ENCODE data around the gene FAM174B.

The FAM174B gene

DNA sequence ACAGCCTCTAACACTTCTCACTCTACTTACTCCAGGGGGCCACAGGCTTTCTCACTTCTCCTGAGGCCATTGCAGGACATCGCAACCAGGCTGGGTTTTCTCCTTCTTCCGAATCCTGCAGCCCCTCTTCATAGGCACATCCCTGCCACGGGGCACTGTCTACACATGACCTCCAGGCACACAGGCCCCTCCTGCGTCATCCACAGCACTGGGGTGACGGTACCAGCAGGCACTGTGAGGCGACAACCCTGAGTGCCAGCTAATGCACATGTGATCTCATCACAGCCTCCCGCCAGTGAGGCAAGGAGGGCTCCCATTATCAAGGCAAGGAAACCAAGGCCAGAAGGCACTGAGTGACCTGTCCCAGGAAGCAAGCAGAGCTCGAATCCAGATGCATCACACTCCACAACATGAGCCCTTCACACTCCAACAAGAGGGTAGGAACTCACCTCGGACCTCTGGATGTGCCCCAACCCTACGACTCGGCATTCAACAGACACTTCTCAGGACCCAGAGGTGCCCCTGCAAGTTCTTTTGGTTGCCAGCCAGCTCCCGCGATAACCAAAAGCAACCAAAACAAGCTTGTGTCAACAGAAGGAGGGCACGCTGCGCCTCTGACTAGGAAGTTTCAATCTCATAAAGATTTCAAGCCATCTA is 16.7 kb downstream of the FAM174B start:
- DNase-seq, result no peak

DNA sequence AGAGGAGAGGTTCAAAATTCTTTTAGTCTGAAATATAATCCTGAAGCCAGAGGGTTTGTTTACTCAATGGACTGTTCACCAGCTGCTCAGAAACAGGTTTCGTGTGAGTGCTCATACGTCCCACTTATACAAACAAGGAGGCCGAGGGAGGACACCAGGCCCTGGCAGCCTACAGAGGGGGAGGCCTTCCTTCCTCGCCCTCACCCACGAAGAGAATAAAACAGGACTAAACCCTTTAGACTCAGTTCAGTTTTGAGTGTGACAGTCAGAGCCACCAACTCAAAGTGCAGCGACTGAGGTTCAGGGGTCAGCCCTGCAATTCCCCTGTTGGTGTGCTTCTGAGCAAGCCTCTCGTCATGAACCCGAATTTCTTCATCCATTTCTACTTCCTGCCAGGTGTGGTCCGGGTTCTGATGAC is 17.3 kb downstream of the FAM174B start:
- no peak for DNase-seq

DNA sequence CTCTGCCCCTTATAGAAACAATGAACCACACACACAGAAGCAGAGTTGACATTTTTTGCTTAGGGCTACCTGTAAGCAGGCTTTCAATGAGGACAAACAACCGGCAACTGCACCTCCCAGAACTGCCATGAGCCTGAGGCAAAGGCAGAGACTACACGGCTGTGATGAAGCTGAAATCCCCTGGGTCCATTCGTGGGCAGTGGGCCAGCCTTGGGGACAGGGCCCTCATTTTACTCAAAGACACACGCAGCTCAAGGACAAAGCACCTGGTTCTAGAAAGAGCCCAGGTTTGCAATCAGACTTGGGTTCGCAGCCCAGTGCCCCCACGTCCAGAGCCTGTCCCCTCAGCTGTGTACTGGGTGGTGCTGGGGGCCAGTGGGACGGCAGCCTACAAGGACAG is 17.9 kb downstream of the FAM174B start:
- no peak for DNase-seq

DNA sequence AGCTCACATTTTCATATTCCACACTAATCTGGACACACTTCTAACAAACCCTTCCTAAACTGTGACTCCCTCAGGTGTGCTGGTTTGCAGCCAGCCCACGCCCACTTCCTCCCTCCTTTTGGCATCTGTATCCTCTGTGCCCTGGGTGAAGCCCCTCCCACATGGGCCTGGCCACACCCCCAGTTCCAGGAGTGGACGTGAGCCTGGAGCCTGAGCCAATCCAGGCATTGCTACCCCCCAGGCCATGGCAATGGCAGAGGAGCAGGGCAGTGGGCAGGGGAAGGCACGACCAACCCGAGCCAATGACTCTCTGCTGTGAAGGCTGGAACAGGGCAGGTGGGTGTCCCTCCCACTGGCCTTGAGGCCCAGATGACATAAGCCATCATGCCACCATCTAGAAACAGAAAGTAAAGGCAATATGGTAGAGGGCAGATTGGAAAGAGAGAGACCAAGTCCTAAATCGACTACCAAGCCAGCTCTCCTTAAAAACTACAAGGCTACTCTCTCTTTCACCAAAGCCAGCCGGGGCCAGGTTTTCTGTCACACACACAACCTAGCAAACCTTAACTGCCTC is 18.6 kb downstream of the FAM174B start:
- no peak for DNase-seq

DNA sequence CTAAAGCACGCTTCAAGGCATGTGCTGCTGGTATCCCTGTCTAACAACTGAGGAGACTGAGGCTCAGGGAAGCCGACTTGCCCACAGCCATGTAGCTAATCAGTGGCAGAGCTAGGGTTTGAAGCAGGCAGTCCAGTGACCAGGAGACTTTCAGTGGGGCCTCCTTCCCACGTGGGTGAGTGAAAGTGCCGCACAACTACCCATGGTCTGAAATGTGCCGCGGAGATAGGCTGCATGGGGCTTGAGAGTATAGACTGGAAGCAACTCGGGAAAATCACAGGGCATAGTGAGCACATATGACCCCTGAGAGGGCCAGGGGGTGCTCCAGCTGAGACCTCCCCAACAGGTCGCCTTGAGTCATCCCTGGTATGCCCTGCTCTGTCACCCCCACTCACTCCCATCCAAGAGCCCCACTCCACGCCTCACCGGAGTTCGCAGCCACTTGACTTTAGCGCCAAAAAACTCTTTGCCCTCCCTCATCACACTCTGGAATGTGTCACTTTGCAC is 19.1 kb downstream of the FAM174B start:
- no peak for DNase-seq

DNA sequence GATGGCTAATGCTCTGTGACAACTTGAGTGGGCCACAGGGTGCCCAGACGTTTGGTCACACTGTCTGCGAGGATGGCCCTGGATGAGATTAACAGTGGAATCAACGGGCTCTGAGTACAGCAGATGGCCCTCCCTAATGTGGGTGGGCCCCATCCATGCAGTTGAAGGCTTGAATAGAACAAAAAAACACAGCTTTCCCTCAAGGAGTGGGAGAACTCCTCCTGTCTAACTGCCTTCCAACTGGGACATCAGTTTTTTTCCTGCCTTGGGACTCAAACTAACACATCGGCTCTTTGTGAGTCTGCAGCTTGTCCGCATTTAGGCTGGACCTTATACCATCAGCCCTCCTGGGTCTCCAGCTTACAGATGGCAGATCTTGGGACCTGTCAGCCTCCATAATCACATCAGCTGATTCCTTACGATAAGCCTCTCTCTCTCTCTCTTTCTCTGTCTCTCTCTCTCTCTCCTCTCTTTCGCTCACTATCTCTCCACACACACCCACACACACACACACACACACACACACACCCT is 20.8 kb downstream of the FAM174B start:
- no peak for DNase-seq

DNA sequence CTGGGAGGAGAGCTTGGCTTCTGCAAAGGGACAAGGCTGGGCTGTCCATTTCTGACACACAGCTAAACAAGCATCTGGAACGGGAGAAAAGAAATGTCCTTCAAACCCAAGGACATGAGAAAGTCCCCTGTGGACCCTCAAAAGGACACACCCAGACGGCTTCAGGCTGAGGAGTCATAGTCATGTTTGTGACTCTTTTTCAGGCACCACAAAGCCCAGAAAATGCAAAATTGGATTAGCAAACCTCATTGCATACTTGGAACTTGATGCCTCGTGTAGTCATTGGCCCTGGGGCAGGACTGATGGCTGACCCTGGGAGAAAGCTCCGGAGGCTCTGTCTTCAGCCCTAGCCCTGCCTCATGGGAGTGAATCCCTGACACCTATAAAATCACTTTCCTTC is 21.5 kb downstream of the FAM174B start:
- DNase-seq, result no peak

DNA sequence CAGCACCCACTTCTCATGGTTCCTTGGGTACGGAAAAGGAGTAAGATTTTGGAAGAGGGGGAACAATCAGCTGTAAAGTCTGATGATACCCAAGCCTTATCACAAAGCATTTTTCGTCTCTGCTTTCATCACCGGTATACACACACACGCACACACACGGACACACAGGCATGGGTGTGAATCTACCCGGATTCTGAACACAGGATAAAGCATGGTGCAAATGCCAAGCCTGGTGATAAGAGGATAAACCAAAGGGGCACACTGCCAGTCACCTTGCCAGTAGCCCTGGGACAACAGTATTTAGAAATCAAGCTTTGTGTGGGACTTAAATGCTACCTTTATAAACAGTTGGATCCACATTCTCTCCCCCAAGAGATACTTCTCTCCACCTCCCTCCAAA is 22.2 kb downstream of the FAM174B start:
- no peak for DNase-seq

DNA sequence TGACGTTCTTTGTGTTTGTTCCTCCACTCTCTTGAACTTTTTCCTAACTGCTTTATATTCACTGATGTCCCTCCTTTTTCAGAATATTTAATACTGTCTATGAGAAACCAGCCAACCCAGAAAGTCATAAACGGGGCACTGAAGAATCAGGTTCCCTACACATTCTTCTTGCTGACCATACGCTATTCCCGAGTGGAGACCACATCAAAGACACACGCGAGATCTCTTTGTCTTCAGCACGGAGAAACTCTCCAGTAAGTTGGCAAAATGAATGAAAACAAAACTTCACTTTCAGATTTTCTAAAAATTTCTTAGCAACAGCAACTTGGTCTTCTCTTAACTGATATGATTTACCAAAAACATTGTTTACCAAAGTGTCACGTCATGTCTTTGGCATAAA is 22.6 kb downstream of the FAM174B start:
- no peak for DNase-seq

DNA sequence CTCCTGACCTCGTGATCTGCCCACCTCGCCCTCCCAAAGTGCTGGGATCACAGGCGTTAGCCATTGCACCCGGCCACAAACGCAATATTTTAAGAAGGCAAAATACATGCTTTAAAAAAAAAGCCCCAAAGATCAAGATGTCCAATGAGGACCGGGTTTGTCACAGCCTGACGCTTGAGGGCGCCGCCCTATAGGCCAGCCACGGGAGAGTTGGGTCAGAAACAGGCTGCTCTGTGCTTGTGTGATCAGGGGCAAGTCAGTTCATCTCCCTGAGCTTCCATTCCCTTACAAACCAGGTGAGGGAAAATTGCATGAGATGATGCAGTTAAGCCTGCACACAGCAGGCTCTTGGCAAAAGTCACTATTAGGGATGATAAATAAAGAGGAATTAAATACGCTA is 23.9 kb downstream of the FAM174B start:
- no peak for DNase-seq

DNA sequence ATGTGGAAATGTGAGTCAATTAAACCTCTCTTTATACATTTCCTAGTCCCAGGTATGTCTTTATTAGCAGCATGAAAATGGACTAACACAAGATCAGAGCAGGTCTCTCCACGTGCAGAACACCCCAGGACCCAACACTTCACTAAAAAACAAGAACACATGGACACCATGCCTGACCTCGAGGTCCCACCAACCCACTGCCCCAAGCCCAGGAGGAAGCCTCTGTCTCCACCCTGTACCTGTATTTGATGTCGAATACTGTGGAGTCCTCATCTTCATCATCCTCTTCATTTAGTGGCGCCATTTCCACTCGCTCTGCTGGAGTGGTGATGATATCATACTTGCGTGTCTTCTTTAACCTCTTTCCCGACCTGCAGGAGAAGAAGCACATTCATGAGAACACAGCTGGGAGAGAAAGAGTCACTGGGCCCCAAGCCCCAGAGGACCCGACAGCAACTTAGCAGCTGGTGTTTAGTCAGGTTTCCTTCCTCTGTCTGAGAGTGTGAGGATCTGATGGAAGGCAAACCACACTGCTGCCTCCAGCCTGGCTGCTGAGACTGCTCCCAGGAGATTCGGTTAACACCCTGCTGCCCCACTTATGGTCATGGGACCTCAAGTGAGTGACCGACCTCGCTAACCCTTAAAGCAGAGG is 25.5 kb downstream of the FAM174B start:
- DNase-seq, result no peak

DNA sequence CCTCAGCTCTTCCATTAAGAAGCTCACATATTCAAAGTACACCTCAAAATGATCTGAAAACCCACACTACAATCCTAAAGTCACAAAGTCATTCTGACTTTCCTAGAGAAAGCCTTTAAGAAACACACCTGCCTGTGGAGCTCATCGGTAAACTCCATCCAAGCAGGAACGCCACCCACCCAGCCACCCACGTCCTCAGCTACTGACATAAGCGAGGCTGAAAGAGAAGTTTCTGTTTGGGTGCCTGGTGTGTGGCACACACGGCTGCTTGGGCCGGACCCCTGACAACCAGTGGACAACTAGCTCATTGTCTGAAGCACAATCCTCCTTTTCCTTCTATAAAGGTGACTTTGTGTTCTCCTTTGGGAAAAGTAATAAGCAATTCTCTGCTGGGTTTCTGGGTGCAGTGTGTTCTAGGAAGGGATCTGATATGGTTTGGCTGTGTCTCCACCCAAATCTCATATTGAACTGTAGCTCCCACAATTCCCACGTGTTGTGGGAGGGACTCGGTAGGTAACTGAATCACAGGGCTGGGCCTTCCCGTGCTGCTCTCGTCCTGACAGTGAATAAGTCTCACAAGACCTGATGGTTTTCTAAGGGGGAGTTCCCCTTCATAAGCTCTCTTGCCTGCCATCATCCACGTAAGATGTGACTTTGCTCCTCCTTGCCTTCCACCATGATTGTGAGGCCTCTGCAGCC is 26.1 kb downstream of the FAM174B start:
- DNase-seq, result no peak

DNA sequence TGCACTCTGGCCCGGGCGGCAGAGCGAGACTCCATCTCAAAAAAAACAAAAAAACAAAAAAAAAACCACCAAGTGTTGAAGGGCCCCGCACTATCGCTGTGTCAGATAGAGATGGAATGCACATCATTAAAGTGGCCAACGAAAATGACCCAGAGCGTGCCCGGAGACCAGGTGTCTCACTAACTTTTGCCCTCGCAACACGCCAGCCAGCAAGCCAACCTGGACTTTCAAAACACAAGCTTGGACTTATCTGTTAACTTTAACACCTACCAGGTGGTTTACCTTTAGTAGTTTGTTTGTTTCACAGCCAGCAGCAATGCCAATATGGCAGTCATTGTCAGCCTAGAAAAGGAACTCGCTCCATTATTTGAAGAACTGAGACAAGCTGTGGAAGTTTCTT is 28.6 kb downstream of the FAM174B start:
- DNase-seq, result no peak

DNA sequence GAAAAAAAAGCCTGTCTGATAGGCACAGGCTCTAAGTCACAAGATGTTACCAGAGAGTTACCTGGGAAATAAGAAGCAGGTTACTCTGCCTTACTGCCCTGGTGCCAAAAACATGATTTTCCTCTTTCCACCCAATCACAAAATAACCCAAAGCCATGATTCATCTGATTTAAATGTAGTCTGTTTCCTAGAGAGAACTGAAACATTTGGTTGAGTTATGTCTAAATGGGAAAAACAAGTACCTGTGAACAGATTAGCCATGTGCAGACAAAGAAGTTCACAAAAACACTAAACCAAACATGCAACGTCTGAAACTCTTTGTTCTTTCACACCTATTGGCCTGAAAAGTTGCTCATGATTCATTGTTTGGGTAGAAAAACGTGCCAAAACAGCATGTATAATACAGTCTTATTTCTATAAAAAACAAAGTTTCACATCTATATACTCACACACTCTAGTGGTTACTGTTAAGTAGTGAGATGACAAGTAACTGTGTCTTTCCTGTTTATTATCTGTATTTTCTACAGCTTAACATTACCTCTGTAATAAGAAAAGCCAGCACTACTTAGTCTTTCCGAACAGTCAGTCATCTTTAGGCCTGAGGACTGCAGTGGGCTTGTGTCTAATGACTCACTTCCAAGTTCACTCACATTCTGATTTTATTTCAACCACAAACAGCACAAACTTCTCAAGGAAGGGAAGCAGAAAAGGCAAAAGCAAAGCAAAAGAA is 30.2 kb downstream of the FAM174B start:
- no peak for DNase-seq

DNA sequence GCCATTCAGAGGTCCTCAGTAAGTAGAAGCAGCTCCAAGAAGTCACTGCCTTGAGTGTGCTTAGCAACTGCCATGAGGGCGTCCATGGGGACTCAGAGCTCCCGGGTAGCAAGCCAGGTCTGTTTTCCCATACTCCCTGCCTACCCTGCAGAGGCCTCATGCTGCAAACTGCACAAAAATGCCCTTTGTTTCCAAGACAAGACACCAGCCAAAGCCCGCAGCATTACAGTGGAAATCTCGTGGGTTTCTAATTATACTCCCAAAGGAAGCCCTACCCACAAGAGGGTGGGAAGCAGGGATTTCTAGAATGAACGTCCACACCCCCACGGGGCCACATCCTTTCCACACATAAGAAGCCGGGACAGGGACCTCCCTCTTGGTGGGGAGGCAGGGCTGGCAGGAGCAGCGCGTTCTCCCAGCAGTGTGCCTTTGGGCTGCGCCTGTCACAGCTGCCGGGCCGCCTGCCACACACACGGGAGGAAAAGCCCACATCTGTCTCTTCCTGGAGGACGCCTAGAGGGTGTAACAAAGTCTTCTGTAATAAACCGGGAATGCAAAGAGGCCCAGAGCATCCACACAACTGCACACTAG is 31.1 kb downstream of the FAM174B start:
- no peak for DNase-seq

DNA sequence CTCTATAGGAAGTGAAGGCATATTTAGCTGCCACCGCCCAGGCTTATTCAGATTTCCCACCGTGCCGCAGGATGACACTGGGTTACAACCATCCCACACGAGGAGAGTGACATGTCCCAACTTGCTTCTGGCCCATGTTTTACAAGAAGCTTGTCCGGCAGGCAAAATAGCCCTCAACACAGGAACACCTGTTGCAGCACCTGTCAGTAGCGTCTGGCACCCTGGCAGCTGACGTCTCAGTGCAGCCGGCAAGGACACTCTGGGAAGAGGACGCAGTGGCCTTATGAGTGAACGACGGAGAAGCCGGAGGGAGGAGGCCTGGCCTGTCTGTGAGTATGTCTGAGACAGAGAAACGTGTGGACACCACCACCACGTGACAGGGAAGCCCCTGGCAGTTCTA is 32.1 kb downstream of the FAM174B start:
- no peak for DNase-seq

DNA sequence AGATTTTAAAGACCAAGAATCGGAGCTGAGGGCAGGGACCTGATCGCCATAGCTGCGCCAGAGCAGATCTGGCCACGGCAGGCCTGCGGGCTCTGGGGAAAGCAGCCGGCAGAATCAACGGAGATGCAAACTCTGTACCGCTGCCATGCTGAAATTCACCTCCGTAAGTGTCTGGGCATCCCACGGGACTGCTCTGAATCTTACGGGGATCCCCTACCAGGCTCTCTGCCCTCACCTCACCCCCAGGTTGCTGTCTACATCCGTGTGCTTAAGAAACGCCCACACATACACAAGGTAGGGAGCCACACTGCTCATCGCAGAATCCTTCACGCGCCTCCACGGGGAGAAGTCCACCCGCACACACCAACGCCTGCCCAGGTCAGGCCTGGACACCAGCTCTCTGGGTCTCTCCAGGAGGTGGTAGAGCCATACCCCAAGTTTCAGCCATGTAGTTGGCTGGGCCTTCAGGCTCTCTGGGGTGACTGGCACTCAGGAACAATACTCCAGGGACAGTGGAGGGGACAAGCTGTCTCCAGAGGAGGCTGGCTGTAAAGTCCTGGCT is 33.5 kb downstream of the FAM174B start:
- no peak for DNase-seq

DNA sequence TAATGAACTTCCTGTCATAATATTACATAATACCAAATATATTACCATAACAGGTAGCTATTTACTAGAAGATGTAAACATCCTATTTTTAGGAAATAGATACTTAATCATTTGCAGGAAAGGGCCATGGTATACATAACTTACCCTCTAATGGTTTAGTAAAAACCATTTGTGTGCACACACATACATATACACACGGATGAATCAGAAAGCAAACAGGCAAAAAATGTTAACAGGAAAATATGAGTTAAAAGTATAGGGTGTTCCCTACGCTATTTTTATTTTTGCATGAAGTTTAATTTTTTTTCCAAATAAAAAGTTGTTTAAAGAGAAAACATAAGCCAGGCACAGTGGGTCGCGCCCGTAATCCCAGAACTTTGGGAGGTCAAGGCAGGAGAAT is 34.6 kb downstream of the FAM174B start:
- no peak for DNase-seq

DNA sequence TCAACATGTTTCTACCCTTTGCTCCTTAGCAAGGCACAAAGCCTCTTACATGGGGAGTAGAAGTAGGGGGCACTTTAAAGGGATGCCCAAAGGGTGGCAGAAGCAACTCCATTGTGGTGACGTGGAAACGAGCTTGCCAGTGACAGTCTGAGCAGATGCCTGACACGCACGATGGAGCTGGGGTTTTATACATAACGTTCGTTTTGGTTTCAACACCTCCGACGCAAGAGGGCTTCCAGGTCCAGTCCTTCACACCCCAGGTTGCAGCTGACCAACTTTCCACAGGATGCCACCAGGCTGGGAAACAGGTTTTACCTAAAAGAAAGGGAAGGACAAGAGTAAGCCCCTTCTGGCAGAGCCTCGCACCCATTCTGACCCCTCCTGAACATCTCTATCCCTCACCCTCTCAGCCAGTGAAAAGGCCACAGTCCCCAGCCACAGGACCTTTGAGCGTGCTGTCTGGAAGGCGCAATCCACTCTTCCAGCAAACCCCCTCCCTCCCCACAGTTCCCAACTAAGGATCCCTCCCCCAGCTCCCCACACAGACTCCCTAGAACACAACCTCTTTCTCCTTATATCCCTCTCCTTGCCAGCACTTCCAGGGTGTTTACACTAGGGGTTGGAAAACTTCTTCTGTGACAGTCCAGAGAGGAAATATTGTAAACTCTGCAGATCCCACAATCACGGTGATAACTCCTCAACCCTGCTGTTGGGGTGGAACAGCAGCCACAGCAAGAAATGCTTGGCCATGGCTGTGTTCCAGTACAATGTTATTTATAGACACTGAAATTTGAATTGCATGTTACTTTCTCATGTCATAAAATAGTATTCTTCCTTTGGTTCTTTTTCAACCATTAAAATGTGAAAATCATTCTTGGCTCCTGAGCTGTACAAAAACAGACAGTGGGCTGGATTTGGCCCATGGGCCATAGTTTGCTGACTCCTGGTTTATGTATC is 36.2 kb downstream of the FAM174B start:
- no peak for DNase-seq

DNA sequence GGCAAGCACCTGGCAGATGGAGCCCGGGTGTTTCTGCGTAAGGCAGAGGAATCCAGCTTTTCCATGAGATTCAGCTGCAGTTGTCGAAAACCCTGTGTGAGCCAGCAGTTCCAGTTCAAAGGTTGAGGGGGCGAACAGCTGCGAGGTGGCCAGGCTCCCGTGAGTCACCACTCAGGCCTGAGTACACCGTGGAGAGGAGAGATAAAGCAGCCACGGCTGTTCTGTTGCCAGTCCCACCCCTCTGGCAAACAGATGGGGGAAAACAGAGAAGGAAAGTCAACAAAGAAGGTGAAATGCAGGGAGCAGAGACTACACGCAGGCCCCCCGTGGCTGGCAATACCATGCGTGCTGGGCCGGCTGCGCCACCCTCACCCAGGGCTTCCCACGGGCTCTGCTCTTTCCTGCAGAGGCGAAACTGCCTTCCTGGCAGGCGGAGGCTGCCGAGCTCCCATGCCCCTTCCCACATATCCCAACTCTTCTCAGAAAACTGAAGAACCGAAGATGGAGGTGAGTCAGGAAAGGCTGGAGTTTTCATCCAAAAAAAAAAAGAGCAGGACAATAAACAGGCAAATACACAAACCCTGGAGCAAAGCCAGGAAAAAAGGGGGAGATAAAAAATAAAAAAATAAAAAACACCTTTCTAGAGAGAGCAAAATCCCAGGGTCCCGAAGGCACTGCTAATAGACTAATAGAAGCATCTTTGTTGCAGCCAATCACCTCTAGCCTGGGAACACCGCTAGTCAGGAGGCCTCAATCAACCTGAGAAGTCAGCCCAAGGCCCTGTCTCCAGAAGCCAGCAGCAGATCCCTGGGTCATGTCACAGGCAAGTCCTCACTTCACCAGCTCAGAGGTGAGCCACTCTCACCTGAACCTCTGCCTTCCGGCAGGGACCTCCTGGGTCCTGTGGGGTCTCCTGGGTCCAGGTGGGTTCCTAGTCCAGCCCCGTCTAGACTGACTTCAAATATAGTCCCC is 37.7 kb downstream of the FAM174B start:
- DNase-seq, result no peak

Data from HCEC 1CT (cell line).